ENCODE measurements around the gene CMSS1. TPM values are rescaled to one million over a fixed set of nuclear protein-coding genes. Genes with fewer than 3 reads are reported as not detected.
"Not testable (repeated sequence)": the region's sequence is repeated elsewhere in the genome, so short reads cannot be mapped to it uniquely, and the experiment has no call there.

The CMSS1 gene
- total RNA-seq, 1 experiment from 2014 or later = 50.7 TPM

DNA sequence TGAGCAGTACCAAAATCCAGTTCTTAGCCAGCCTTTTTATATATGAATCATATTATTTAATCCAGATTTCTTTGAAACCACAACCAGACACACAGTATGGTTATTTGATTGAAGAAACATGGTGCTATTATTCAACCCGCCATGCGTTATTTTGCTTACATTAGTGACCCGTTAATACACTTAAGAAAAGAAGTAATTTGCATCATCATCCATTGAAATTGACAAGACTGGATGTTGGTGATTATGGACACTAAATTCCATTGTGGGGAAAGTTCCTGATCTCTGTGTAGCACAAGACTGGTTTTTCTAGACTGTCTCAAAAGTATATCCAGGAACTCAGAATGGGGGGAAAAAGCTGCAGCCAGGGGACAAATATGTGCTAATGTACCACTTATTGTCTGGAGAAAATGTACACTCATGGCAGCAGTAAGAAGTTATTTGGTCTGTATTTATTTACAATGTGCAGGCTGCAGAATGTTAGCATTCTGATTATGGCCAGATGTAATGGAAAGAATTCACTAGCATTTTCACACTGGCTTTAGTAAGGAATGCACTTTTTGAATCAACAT is 216.3 kb downstream of the CMSS1 start:
- in situ Hi-C loops (cut with HindIII; ENCODE audit: low pct_unique_long_range_greater_than_20kb, low sequenced_read_pairs) = no loop called here
- no peak for DNase-seq (ENCODE audit: low read depth, low spot score)

DNA sequence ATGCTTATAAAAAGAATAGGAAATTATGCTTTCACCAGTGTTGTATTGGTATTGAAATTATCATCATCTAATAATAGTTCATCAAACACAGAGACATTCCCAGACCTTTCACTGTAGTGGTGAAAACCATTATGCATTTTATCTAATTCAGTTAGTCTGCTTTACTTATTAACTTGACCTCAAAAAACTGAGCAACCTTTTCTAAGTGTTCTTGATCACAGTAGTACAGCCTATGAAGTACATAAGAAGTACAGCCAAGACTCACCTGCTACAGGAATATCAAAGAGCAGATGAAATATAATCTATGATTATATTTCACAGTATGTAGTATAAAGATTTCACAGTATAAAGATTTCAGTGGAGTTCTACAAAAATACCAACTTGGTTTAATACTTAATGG is 221.4 kb downstream of the CMSS1 start:
- no peak for DNase-seq (ENCODE audit: low read depth, low spot score)
- in situ Hi-C loops (cut with HindIII; ENCODE audit: low pct_unique_long_range_greater_than_20kb, low sequenced_read_pairs) = no loop called here

DNA sequence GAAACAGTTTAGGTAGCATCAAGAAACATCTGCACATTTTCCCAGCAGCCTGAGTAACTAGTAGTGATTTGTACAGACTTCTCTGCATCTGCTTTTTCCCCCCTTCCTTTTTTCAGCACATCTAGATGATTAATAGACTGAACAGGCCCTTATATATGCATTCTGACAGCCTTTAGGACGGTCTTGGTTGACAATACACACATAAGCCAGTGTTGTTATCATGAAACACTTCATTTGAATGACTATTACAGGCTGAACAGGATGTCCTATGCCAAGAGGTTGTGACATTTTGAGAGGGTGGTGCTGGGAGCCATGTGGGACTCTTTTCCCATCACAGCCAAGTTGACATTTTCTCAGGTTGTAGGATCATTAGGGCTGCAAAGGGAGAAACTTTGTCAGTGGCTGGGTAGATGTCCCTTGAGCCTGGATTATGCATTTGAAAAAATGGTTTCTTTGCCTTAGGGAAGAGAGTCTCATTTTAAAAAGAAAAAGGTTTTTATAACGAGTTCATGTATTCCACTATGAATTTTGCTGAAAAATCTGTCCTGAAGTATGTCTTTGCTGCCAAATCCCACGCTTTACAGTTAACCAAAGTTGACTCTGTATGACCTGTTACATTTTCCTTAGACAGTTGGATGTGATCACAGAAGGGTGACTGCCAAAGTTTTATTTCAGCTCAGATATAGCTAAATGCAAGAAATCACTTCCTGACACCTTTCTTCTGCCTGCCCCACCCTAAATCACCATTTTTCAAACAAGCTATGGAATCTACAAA is 223.0 kb downstream of the CMSS1 start:
- in situ Hi-C loops (cut with HindIII; ENCODE audit: low pct_unique_long_range_greater_than_20kb, low sequenced_read_pairs) = no loop called here
- DNase-seq (ENCODE audit: low read depth, low spot score) = no peak

DNA sequence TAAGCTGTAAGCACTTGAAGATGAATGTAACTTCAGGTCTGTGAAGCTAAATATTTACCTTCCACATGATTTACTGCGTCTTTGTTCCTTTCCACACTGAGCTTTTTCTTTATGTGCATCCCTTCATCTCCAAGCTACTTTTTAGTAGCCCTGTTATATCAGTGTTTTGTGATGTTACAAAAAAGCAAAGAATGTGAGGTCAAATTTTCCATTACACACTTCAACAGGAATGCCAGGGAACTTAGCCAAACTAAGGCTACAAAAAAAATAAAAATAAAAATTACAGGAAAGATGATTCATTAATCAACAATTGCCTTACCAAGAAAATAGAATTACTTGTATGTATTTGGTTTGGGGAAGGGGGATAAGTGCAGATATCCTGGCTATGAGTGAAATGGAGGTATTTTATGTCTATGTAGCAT is 223.7 kb downstream of the CMSS1 start:
- DNase-seq (ENCODE audit: low read depth, low spot score) = no peak

DNA sequence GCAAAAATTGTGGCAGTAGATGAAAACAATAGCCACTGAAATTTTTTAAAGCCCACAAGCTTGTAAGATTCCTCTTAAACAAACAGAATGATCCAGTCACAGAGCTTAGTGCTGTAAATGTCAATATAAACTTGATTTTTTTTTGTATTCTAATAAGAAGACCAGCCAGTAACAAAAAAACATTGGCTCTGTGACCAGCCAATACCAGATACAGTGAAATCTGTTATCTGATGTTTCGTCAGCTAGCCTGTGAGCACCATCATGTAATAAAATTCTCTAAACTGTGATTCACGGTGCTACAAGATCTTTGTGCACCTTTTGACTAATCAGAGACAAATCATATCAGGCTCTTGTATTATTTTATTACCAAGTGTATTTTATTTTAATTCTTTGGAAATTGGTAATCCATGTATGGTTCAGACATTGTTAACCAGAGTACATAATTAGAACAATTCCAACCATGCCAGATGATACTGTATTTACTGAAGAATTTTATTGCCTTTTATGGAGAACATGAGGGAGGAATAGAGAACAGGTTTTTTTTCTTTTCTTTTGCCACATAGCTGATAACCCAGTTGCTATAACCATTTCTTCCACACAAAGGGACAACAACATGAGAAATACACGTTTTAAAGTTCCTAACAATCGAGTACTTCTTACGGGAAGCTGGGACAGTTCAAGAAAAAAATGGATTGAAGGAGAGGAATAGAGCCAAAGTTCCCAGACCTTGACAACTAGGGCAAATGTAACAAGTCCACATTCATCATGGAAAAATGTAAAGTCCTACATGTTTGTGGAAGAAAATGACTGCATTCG is 224.7 kb downstream of the CMSS1 start:
- in situ Hi-C loops (cut with HindIII; ENCODE audit: low pct_unique_long_range_greater_than_20kb, low sequenced_read_pairs) = no loop called here
- DNase-seq (ENCODE audit: low read depth, low spot score) = no peak

More for the DNA sequence above, 223.7 kb downstream of the CMSS1 start:
- in situ Hi-C loops (cut with HindIII; ENCODE audit: low pct_unique_long_range_greater_than_20kb, low sequenced_read_pairs) = no loop called here

DNA sequence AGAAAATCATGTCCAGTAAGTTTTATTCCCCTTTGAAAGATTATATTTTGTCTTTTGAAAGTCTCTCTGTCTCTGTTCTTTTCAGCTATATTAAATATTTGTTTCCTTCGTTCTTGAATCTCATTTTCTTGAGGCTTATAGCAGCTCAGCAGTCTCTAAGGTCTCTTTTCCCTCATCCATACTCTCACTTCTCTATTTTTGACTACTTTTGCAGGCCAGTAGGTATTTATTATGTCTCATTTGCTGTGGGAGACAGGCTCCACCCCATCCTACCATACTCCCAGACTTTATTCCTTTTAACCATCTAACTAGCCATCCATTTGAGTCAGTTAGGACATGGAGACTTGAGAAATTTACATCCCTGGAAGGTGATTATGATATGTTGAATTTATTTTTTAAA is 225.6 kb downstream of the CMSS1 start:
- DNase-seq (ENCODE audit: low read depth, low spot score) = no peak
- in situ Hi-C loops (cut with HindIII; ENCODE audit: low pct_unique_long_range_greater_than_20kb, low sequenced_read_pairs) = no loop called here

DNA sequence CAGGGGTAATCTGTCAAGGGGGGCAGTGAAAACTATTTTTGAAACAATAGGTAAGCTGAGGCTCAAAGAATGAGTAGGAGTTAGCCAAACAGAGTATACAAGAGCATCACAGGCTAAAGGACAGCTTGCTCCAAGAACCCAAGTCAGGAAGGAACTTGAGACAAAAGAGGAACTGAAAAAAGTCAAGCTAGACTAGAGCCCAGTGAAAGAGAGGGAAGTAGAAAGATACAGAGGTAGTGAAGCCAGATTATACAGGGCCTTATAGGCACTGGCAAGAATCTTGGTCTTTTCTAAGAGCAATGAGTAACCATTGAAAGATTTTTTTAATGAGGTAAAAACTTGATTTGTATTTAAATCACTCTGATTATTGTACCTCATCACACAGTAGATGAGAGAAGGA is 226.7 kb downstream of the CMSS1 start:
- no peak for DNase-seq (ENCODE audit: low read depth, low spot score)
- in situ Hi-C loops (cut with HindIII; ENCODE audit: low pct_unique_long_range_greater_than_20kb, low sequenced_read_pairs) = no loop called here

DNA sequence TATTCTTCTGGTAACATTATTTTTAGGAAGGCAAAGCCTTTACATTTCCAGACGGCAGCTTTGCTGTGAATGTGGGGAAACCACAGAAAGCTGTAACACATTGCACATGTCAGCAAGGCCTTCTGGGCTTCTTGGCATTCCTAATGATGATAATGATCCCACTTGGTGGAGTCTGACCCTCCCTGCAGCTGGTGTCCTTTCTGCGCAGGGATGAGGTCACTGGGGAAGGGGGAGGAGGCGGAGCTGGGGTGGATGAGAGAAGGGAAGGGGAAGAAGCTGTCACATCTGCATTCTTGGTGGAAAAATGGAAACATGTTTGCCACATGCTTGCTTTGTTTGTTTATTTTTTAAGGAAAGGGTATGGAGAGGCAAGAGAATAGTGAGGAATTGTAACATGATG is 228.0 kb downstream of the CMSS1 start:
- peak; percentile 2 for DNase-seq (ENCODE audit: low read depth, low spot score)
- in situ Hi-C loops (cut with HindIII; ENCODE audit: low pct_unique_long_range_greater_than_20kb, low sequenced_read_pairs) = no loop called here

DNA sequence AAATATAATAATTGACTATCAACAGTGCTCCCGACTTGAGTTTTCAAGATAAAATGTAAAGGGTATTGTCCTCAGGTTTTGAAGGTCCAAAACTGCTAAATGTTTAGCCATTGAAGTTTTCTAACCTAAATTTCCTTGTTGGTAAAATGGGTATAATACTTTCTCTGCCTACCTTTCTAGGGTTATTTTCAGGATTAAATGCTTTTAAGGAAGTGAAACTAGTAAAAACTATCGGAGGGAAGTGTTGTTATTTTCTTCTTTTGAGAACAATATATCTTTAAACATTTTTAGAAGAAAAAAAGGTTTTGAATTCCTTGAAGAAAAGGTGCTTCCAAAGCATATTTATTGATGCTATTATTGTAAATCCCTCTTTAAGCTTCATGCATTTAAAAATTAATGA is 229.3 kb downstream of the CMSS1 start:
- in situ Hi-C loops (cut with HindIII; ENCODE audit: low pct_unique_long_range_greater_than_20kb, low sequenced_read_pairs) = no loop called here

DNA sequence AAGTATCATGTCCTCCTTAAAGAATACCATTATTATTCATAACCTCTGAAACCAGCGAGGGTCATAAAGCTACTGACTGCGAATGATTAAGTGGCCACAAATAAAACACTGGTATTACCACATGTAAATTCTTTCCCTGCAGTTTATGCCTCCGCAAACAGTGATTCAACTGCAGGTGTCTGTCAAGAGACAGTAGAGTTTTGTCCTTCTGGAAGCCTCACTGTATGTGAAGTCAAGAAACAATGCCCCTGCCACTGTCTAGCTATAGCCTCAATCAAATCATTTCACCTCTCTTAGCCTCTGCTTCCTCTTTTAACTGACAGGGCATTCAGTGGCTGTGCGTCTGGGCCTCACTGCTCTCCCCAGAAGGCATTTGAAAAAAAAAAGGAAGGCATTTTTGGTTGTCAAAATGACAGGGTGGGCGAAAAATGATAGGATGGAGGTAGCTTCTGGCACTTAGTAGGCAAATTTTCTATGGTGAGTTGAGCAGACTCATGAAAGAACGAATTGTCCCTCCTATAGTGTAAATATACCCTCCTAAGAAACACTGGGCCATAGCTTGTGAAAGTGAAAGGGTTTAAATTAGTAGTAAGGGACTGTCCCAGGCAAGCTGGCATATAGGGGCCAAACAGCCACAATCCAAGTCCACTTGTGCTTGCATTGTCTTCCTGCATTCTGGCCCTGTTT is 229.9 kb downstream of the CMSS1 start:
- in situ Hi-C loops (cut with HindIII; ENCODE audit: low pct_unique_long_range_greater_than_20kb, low sequenced_read_pairs) = no loop called here
- DNase-seq (ENCODE audit: low read depth, low spot score) = peak; percentile 89

More for the DNA sequence above, 229.3 kb downstream of the CMSS1 start:
- no peak for DNase-seq (ENCODE audit: low read depth, low spot score)

DNA sequence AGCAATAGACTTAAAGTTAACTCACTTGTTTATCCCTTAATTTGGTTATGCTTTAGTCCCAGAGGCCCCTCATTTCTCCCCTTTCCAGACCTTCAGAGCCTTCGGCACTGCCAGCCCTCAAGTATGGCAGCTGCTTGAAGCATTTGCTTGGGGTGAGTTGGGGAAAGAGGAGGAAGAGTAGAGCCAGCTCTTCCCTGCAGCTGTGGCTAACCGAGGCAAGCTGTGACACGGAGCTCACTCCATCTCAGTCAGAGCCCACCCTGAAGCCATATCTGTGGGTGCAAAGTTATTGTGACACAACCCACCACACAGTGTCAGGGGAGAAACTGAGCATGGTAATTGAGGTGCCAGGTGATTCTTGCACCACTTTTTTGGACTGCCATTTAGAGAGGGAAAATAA is 230.6 kb downstream of the CMSS1 start:
- peak; percentile 3 for DNase-seq (ENCODE audit: low read depth, low spot score)
- in situ Hi-C loops (cut with HindIII; ENCODE audit: low pct_unique_long_range_greater_than_20kb, low sequenced_read_pairs) = no loop called here

DNA sequence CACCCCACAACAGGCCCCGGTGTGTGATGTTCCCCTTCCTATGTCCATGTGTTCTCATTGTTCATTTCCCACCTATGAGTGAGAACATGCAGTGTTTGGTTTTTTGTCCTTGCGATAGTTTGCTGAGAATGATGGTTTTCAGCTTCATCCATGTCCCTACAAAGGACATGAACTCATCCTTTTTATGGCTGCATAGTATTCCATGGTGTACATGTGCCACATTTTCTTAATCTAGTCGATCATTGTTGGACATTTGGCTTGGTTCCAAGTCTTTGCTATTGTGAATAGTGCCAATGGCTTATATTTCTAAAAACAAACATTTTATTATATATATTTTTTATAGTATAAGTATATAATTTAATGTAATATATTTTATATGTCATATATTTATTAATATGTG is 233.9 kb downstream of the CMSS1 start:
- in situ Hi-C loops (cut with HindIII; ENCODE audit: low pct_unique_long_range_greater_than_20kb, low sequenced_read_pairs); DNase-seq (ENCODE audit: low read depth, low spot score): not testable (repeated sequence)

DNA sequence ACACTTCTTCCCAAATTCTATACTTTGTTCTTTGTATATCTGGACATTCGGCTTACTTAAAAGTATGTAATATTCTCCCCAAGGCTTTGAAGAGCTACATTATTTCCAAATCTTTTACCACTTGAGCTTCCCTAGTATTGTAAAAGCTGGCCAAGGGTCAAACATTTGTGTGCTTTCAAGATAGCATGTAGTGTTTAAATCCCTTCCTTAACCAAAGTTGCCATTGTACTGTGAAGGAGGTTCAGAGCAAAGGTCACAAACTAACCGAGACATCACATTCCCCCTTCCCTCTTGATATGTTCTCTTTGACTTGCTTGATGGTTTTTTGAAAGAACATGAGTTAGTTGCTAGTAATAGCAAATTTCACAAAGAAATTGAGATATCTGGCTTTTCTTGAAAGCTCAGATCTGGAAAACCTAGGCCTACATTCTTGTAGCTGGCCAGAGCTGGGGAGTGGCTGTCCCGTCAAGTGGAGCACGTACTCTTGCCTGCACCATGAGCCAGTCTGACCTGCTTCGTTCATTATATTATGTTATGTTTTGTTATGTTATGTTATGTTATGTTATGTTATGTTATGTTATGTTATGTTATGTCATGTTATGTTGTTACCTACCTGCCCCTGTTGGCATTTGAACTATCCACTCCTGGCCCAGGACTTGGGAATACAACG is 236.4 kb downstream of the CMSS1 start:
- no peak for DNase-seq (ENCODE audit: low read depth, low spot score)
- in situ Hi-C loops (cut with HindIII; ENCODE audit: low pct_unique_long_range_greater_than_20kb, low sequenced_read_pairs) = no loop called here

DNA sequence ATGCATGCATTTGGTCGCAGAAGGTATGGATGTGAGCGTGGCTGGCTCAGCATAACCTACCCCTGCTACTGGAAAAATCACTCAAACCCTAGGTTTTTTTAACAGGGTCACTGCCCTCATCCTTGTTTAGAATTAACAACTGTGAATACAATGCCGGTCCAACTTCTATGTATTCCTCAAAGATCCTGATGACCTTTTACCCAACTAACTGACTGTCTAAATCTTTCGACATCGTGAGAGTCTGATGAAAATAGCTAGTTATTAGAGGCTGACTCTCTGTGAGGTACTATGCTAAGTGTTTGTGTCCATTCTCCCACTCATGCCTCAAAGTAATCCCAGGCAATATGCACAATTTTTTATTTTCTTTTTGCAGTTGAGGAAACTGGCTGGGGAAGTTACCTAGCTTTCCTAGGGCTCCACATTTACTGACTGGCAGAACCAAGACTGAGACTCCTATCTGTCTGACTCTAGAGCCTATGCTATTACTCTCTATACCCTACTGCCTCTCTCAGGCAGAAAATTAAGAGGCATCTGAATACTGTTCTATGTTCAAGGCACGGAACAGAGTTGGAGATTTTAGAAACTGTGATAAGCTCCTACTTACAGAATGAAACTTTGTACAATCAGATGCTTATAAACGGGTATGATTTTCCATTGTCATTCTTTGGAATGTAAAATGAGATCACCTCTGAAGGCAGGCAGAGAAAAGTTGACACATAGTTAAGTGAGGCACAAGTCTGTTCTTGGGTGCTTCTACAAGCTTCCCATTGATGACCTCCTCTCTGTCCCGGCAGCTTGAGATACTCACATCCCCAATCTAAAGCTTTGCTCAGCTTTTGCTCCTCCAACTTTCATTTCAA is 240.3 kb downstream of the CMSS1 start:
- no peak for DNase-seq (ENCODE audit: low read depth, low spot score)
- in situ Hi-C loops (cut with HindIII; ENCODE audit: low pct_unique_long_range_greater_than_20kb, low sequenced_read_pairs) = no loop called here

DNA sequence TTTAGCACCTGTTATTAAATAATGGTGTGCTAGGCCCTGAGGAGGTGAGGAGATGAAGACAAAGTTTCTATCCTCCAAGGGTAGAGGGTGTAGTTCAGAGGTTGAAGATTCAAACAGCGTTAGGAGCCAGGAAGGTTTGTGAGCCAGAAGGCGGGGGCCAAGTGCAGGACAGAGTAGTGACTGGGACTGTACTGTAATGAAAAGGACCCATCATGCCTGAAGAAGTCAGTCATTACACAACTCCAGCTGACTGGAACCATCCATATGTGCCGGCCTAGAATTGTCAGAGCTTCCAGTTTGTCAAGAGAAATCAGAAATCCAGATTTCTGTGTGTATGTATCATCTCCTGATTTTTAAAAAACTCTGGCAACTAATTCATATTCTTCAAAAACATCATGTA is 241.8 kb downstream of the CMSS1 start:
- in situ Hi-C loops (cut with HindIII; ENCODE audit: low pct_unique_long_range_greater_than_20kb, low sequenced_read_pairs) = no loop called here
- DNase-seq (ENCODE audit: low read depth, low spot score) = no peak

DNA sequence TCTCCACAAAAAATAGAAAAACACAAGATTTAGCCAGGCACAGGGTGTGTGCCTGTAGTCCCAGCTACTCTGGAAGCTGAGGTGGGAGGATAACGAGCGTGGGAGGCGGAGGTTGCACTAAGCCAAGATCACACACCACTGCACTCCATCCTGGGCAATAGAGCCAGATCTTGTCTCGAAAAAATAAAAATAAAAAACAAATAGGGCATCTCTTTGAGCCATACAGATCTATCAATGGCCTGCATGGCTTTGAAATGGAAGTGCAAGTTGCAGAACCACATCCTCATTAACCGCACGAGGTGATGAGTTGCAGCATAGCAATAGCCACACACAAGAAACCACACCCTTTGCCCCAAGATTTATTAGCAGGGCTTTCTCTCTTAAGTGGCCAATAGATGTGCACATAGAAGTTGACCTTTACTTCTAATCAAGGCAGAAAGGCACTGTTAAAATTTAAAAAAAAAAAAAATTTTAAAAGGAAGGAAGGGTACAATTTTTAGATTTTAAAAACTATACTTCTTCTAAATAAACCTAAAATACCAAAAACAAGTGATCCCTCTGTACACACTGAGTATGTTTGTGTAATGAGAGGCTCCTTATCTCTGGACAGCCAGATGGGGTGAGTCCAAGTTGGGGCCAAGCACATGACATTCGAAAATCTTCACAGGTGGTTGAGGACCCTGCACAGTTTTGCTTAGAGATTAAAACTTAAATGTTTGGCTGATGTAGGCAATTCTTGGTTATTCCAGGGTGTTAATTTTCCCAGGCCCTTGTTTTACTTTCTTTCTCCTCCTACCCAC is 243.2 kb downstream of the CMSS1 start:
- in situ Hi-C loops (cut with HindIII; ENCODE audit: low pct_unique_long_range_greater_than_20kb, low sequenced_read_pairs) = no loop called here
- no peak for DNase-seq (ENCODE audit: low read depth, low spot score)
